Mammary microvascular endothelial cell (primary cell): ENCODE measurements around the gene TTC8. TPM values are rescaled to one million over a fixed set of nuclear protein-coding genes. Genes with fewer than 3 reads are reported as not detected.

Source experiments
- total RNA-seq: library from RNA; depleted of rRNA; stranded (reverse); fragments of >200 nt; gene quantifications from 2 replicates; pipeline ENCODE4 v1.2.3, GENCODE V29; 2015

Gene TTC8
- 9.4 and 10.9 TPM in 2 replicates for total RNA-seq

DNA sequence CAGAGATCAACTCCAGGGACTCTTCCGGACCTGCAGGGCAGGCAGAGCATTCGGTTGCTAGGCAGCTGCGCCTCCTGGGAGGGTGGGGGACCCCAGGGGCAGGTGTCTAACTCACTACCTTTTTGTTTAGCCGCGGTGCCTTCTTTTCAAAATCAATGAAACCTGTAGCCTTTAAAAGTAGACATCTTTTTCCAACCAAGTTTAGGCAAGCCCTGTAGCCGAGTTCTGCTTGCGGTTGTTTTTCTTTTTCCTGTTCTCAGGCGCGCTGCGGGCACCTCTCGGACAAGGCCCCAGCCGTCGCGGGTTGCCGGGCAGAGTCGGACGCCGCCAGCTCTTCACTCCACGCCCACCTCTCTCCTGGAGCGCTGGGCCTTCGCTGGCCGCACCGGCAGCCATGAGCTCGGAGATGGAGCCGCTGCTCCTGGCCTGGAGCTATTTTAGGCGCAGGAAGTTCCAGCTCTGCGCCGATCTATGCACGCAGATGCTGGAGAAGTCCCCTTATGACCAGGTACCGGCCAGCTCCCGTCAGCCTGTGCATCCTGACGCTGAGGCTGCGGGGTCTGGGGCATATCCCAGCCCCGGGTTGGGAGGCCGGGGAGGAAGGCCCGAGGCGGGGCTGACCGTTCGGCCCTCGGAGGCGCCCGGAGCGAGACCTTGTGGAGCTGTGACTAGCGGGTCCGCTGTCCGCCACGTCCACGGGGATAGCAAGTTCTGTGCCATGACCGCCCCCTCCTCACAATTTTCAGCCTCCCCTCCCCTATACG lies at the start of gene TTC8:
Gene TTC8 (plus strand): TSS at position 338 of the 764 bp plus-strand sequence. CDS start 57 bp downstream, at position 395.

DNA sequence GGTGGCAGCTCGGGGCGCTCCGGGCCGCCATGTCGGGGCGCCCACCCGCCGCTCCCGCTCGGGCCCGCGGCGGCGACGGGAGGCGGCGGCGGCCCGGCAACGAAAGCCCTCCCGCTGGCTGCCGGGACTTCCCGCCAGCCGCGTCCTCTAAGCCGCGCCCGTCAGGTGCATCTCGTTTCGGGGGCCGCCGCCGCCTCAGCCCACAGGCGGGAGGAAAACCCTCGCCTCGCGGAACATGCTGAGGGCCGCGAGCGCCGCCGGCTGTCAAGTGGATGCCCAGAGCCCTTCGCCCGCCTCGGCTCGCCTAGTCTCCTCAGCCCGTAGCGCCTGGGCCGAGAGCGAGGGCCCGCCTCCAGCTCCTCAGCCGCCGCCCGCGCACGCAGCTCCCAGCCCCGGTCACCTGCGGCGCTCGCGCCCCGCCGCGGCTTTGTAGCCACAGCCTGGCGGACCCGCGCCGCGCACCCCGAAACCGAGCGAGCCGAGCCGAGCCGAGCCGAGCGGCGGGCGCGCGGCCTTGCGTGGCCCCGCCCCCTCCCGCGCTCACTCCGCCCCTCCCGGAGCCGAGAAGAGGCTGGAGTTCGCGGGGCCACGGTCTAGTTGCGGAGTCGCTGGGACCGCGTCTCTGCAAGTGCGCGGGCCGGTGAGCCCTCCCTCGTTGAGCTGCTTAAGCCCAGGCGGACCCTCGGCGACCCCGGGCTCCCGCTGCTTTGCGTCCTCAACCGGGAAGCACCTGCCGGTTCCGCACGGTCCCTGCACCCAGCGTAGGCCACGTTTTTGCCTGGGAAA lies 31.8 kb upstream of the TTC8 start, which contains the start of gene EML5:
Gene EML5 (minus strand): TSS at position 481 of the 786 bp plus-strand sequence. CDS start 450 bp downstream, at position 31.

Other genes starting within 250 kb of the TTC8 start
- gene EML5, start 31.7 kb upstream of the TTC8 start, total RNA-seq: 0.05 and 0.13 TPM in 2 replicates